Islet precursor cell (in vitro differentiated cells): ENCODE data around the gene NSL1.
"Not testable (repeated sequence)": the region's sequence is repeated elsewhere in the genome, so short reads cannot be mapped to it uniquely, and the experiment has no call there.

Experiments
- DNase-seq: peaks from one replicate; pipeline ENCODE4 v3.0.0-alpha.2; 2018

NSL1 gene

GRCh38 chr1:212791676-212792395, at the start of gene NSL1, which contains the start of gene TATDN3:
NSL1 (minus strand) TSS chr1:212791777; CDS start chr1:212791763, 14 bp downstream.
TATDN3 (plus strand) TSS chr1:212791894; CDS start chr1:212791922, 28 bp downstream.
- DNase-seq, result peak; percentile 95

GRCh38 chr1:212838145-212838544, 46.6 kb upstream of the NSL1 start:
- no peak for DNase-seq

GRCh38 chr1:212833211-212834207, 41.9 kb upstream of the NSL1 start:
- not testable (repeated sequence) for DNase-seq

- no peak for DNase-seq
Measured at GRCh38 chr1:212828395-212828794, 36.8 kb upstream of the NSL1 start.

- DNase-seq, result no peak
Measured at GRCh38 chr1:212827831-212828278, 36.3 kb upstream of the NSL1 start.

GRCh38 chr1:212827171-212827776, 35.7 kb upstream of the NSL1 start:
- DNase-seq, result no peak

GRCh38 chr1:212825798-212826452, 34.3 kb upstream of the NSL1 start:
- DNase-seq, result peak; percentile 73

GRCh38 chr1:212824201-212824600, 32.6 kb upstream of the NSL1 start:
- no peak for DNase-seq

- no peak for DNase-seq
Measured at GRCh38 chr1:212822956-212823355, 31.4 kb upstream of the NSL1 start.

GRCh38 chr1:212820969-212821368, 29.4 kb upstream of the NSL1 start:
- no peak for DNase-seq

GRCh38 chr1:212819726-212820125, 28.1 kb upstream of the NSL1 start:
- DNase-seq, result no peak

GRCh38 chr1:212816567-212817278, 25.1 kb upstream of the NSL1 start:
- DNase-seq, result no peak

GRCh38 chr1:212814537-212815334, 23.2 kb upstream of the NSL1 start:
- no peak for DNase-seq

- DNase-seq, result no peak
Measured at GRCh38 chr1:212805767-212806166, 14.2 kb upstream of the NSL1 start.

GRCh38 chr1:212797681-212798080, 6.1 kb upstream of the NSL1 start:
- no peak for DNase-seq

GRCh38 chr1:212794561-212795014, 3.0 kb upstream of the NSL1 start:
- DNase-seq, result no peak

- DNase-seq, result no peak
Measured at GRCh38 chr1:212792396-212792908, 875 bp upstream of the NSL1 start.

GRCh38 chr1:212791261-212791675, 309 bp downstream of the NSL1 start:
- no peak for DNase-seq

- no peak for DNase-seq
Measured at GRCh38 chr1:212785871-212786270, 5.7 kb downstream of the NSL1 start.

GRCh38 chr1:212783976-212784375, 7.6 kb downstream of the NSL1 start:
- no peak for DNase-seq
